Chondrocyte (in vitro differentiated cells): ENCODE measurements around the gene GRM3. TPM values are rescaled to one million over a fixed set of nuclear protein-coding genes. Genes with fewer than 3 reads are reported as not detected.

Source experiments
- DNase-seq: peaks from one replicate; pipeline ENCODE4 v3.0.0; 2021; ENCODE audit warnings: mixed read lengths, low spot score
- H3K27ac Mint-ChIP-seq: one replicate; pipeline ENCODE4 v1.8.0; 2021; ENCODE audit warnings: mild to moderate bottlenecking, moderate library complexity, mixed read lengths; ENCODE audit not compliant: unreplicated experiment
- H3K27me3 Mint-ChIP-seq: 2 replicates; pipeline ENCODE4 v1.8.0; 2021; ENCODE audit warnings: low read depth, mixed read lengths
- H3K36me3 Mint-ChIP-seq: 2 replicates; pipeline ENCODE4 v1.8.0; 2021; ENCODE audit warnings: low read depth, mixed read lengths
- H3K4me1 Mint-ChIP-seq: 2 replicates; pipeline ENCODE4 v1.8.0; 2021; ENCODE audit warnings: low read depth, mild to moderate bottlenecking, mixed read lengths
- H3K4me3 Mint-ChIP-seq: one replicate; pipeline ENCODE4 v1.8.0; 2021; ENCODE audit warnings: mild to moderate bottlenecking, moderate library complexity, mixed read lengths; ENCODE audit not compliant: unreplicated experiment
- H3K9me3 Mint-ChIP-seq: 2 replicates; pipeline ENCODE4 v1.8.0; 2021; ENCODE audit warnings: low read depth, mixed read lengths
- CTCF ChIP-seq: fragments of 200-600 bp; sonication (generic); IDR thresholded peaks from 2 replicates; pipeline ENCODE4 v1.5.0; 2021; ENCODE audit warnings: antibody characterized with exemption, mild to moderate bottlenecking, moderate library complexity
- total RNA-seq: library from RNA; stranded (reverse); gene quantifications from 3 replicates; pipeline ENCODE4 v1.2.1, GENCODE V29; 2021

The GRM3 gene
- total RNA-seq, 1 donor from 2014 or later: not detected

DNA sequence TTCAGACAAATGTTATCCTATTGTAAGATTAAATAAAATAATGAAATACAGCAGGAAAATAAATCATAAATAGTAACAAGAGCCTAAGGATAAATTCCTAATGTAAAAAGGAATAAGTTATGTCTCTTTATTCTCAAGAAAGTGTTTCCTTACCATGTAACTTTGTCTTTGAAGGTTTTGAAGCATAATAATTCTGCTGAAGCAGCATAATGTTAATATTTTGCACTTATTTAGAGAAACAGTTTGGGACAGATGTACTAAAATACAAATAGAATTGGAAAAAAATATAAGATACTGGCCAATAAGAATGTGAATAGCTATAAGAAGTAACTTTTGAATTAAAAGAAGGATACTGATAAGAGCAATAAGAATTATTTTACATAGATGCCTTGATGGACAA, 45.7 kb downstream of the GRM3 start:
- TF ChIP-seq CTCF: no peak
- Mint-ChIP-seq H3K27me3 (peaks cover 3% of the 10 kb centered on the region), H3K4me3 (no peak overlapping the region), H3K27ac (no peak overlapping the region), H3K36me3 (no peaks in the 10 kb centered on the region), H3K4me1 (no peaks in the 10 kb centered on the region), H3K9me3 (no peaks in the 10 kb centered on the region)
- DNase-seq: no peak

GRCh38 chr7:86692755-86693154, 49.0 kb downstream of the GRM3 start:
- Mint-ChIP-seq H3K4me1 (no peaks in the 10 kb centered on the region), H3K27me3 (peaks cover 2% of the 10 kb centered on the region), H3K36me3 (no peaks in the 10 kb centered on the region), H3K27ac (no peak overlapping the region), H3K4me3 (no peak overlapping the region), H3K9me3 (no peaks in the 10 kb centered on the region)
- DNase-seq: no peak
- TF ChIP-seq CTCF: no peak

GRCh38 chr7:86706406-86706805, 62.7 kb downstream of the GRM3 start:
- no peaks in the 10 kb centered on the region for H3K36me3 Mint-ChIP-seq
- peaks cover 3% of the 10 kb centered on the region for H3K27me3 Mint-ChIP-seq
- no peak overlapping the region for H3K27ac Mint-ChIP-seq
- H3K4me1 Mint-ChIP-seq: no peaks in the 10 kb centered on the region
- no peak for DNase-seq
- no peak overlapping the region for H3K4me3 Mint-ChIP-seq
- no peak for TF ChIP-seq CTCF
- no peaks in the 10 kb centered on the region for H3K9me3 Mint-ChIP-seq

GRCh38 chr7:86708031-86708680, 64.4 kb downstream of the GRM3 start:
- Mint-ChIP-seq H3K27me3 (peaks cover 3% of the 10 kb centered on the region), H3K4me1 (no peaks in the 10 kb centered on the region), H3K9me3 (no peaks in the 10 kb centered on the region), H3K36me3 (no peaks in the 10 kb centered on the region), H3K27ac (no peak overlapping the region), H3K4me3 (no peak overlapping the region)
- DNase-seq: no peak
- no peak for TF ChIP-seq CTCF

DNA sequence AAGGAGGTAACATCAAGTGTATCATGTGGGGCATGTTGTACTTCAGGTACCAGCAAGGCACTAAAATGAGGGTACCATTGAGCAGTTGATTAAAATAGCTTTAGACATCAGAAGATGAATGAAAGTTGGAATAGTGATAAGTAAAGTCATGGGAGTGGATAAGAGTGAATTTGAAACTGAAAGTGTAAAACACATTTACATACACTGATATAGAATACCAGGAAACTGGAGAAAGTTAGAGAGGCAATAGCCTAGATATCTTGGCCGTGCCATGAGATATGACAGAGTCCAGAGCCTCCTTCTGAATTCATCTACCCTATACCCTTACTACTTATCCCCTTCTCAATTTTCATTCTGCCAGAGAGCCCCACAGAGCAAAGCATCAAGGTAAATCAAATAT, 76.6 kb downstream of the GRM3 start:
- H3K27me3 Mint-ChIP-seq: peaks cover 2% of the 10 kb centered on the region
- H3K9me3 Mint-ChIP-seq: peaks cover 3% of the 10 kb centered on the region
- TF ChIP-seq CTCF: no peak
- H3K4me1 Mint-ChIP-seq: no peaks in the 10 kb centered on the region
- no peak for DNase-seq
- no peaks in the 10 kb centered on the region for H3K36me3 Mint-ChIP-seq
- no peak overlapping the region for H3K27ac Mint-ChIP-seq
- H3K4me3 Mint-ChIP-seq: no peak overlapping the region
